Suprapubic skin (tissue), 3 donors: ENCODE results near the gene SMPD3.

Experiments used
- EP300 ChIP-seq: sonication (generic); formaldehyde crosslinking; IDR thresholded peaks from one replicate; pipeline ENCODE4 v1.6.1; 2017; ENCODE audit warnings: antibody characterized with exemption
- POLR2A ChIP-seq, 2 donors: fragments of 450-650 bp; IDR thresholded peaks; one replicate each; pipeline ENCODE4 v1.6.1; 2017; ENCODE audit warnings: antibody characterized with exemption in 2 of 2, mild to moderate bottlenecking in 2 of 2, moderate library complexity in 2 of 2
- TF ChIP-seq, protein P1 (sequence below), 2 donors: fragments of 200-600 bp in 1 of 2; fragments of 450-650 bp in 1 of 2; sonication (generic) in 1 of 2; IDR thresholded peaks; one replicate each; pipeline ENCODE4 v1.5.1; 2016 to 2019; ENCODE audit warnings: antibody characterized with exemption in 2 of 2, mild to moderate bottlenecking in 1 of 2, moderate library complexity in 1 of 2

DNA sequence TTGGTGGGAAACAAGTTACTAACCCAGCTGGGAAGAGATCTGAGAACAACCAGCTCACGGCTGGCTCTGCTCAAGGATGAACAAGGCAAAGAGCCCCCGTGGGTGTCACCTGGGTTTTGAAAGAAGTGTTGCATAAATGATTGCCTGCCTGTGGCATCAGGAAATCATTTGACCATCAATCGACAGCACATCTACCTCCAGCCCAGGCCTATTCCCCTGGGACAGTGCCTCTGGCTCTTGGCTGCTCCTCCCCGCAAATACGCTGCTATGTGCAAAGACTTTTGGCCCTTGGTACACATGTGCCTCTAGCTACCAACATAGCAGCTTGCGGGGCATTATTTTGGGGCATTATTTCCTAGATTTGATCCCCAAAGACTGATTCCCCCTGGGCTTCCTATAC, 39.4 kb upstream of the SMPD3 start:
- TF ChIP-seq EP300 (no peak), POLR2A (IDR thresholded peaks at IDR 0.05) (no peak)
- TF ChIP-seq, protein P1, sequence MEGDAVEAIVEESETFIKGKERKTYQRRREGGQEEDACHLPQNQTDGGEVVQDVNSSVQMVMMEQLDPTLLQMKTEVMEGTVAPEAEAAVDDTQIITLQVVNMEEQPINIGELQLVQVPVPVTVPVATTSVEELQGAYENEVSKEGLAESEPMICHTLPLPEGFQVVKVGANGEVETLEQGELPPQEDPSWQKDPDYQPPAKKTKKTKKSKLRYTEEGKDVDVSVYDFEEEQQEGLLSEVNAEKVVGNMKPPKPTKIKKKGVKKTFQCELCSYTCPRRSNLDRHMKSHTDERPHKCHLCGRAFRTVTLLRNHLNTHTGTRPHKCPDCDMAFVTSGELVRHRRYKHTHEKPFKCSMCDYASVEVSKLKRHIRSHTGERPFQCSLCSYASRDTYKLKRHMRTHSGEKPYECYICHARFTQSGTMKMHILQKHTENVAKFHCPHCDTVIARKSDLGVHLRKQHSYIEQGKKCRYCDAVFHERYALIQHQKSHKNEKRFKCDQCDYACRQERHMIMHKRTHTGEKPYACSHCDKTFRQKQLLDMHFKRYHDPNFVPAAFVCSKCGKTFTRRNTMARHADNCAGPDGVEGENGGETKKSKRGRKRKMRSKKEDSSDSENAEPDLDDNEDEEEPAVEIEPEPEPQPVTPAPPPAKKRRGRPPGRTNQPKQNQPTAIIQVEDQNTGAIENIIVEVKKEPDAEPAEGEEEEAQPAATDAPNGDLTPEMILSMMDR (IDR thresholded peaks at IDR 0.05): no peak
